Measurements from ENCODE around the gene PRUNE2.

PRUNE2 gene

DNA sequence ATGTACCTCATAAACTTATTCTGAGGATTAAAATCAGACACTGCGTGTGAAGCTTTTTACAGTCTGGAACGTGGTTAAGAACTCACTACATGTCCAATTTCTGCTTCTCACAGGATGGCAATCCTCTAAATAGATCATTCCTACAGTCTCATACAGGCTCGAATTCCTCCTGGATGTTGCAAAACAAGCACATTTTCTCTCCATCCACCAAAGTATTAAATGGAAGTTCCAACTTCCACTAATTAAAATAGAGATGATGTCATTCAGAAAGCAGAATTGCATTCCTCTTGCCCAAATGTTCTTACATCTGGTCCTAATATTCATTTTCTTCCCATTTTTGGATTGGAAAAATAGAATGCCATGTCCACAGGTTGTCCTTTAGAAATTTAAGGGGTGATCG is 287.2 kb downstream of the PRUNE2 start:
- TF ChIP-seq, protein P1, sequence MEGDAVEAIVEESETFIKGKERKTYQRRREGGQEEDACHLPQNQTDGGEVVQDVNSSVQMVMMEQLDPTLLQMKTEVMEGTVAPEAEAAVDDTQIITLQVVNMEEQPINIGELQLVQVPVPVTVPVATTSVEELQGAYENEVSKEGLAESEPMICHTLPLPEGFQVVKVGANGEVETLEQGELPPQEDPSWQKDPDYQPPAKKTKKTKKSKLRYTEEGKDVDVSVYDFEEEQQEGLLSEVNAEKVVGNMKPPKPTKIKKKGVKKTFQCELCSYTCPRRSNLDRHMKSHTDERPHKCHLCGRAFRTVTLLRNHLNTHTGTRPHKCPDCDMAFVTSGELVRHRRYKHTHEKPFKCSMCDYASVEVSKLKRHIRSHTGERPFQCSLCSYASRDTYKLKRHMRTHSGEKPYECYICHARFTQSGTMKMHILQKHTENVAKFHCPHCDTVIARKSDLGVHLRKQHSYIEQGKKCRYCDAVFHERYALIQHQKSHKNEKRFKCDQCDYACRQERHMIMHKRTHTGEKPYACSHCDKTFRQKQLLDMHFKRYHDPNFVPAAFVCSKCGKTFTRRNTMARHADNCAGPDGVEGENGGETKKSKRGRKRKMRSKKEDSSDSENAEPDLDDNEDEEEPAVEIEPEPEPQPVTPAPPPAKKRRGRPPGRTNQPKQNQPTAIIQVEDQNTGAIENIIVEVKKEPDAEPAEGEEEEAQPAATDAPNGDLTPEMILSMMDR (conservative IDR thresholded peaks at IDR 0.05; ENCODE audit: control insufficient read depth, insufficient read depth, low read depth, low read length): no peak
- peak; percentile 84 for DNase-seq (ENCODE audit: low read depth)
- H3K4me3 ChIP-seq (ENCODE audit: control insufficient read depth, low read depth, low read length): no peak overlapping the region

DNA sequence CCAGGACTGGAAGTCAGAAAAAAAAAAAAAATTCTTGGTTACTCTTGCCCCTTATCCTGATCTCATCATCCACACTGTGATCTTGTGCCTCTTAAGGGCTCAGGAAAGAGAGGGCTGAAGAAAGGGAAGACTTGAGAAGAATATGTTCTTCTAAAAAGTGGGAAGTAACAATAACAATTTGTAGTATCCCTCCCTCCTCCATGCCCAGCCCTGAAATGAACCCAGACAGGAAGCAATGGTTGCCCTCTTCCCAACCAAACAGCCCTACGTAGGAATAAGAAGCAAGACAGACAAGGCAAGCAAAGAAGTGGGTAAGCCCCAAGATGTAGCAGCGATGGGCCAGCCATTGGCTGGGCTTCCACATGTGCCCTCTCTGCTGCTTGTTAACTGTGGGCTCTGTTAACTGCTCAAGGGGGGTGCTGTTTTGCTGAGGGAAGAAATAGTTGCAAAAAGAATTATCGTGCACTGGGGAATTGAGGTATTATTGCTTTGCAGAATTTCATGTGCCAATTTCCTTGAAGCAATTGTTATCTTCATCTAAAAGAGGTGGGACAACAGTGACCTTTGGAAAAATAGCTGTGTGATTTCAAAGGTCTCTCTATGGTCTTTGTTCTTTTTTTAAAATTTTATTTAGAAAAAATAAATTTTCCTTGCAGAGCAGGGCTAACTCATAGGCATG is 288.3 kb downstream of the PRUNE2 start:
- no peak overlapping the region for H3K4me3 ChIP-seq (ENCODE audit: control insufficient read depth, low read depth, low read length)
- no peak for DNase-seq (ENCODE audit: low read depth)
- TF ChIP-seq, protein P1 (conservative IDR thresholded peaks at IDR 0.05; ENCODE audit: control insufficient read depth, insufficient read depth, low read depth, low read length): no peak

DNA sequence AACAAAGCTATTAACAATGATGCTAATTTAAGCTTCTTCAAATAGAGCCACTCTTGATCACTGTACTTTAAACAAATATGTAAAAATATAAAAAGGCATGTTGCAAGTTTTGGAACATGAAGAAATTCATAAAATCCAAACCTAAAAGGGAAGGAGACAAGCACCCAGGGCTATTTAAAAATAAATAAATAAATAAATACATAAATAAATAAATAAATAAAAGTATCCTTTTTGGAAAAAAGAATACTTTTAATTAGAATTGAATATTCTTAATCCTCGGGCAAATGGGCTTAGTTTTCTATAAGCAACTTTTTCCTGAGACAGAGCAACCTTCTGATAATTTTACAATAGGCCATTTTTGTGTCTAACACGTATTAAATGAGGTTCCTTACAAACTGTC is 289.1 kb downstream of the PRUNE2 start:
- TF ChIP-seq, protein P1 (conservative IDR thresholded peaks at IDR 0.05; ENCODE audit: control insufficient read depth, insufficient read depth, low read depth, low read length): no peak

GRCh38 chr9:76615177-76615603 is 290.7 kb downstream of the PRUNE2 start:
- no peak for DNase-seq (ENCODE audit: low read depth)
- TF ChIP-seq, protein P1 (conservative IDR thresholded peaks at IDR 0.05; ENCODE audit: control insufficient read depth, insufficient read depth, low read depth, low read length): no peak
- no peak overlapping the region for H3K4me3 ChIP-seq (ENCODE audit: control insufficient read depth, low read depth, low read length)

More for the DNA sequence above, 289.1 kb downstream of the PRUNE2 start:
- no peak for DNase-seq (ENCODE audit: low read depth)
- no peak overlapping the region for H3K4me3 ChIP-seq (ENCODE audit: control insufficient read depth, low read depth, low read length)

GRCh38 chr9:76613974-76614373 is 291.9 kb downstream of the PRUNE2 start:
- no peak overlapping the region for H3K4me3 ChIP-seq (ENCODE audit: control insufficient read depth, low read depth, low read length)
- DNase-seq (ENCODE audit: low read depth): no peak
- TF ChIP-seq, protein P1 (conservative IDR thresholded peaks at IDR 0.05; ENCODE audit: control insufficient read depth, insufficient read depth, low read depth, low read length): no peak

DNA sequence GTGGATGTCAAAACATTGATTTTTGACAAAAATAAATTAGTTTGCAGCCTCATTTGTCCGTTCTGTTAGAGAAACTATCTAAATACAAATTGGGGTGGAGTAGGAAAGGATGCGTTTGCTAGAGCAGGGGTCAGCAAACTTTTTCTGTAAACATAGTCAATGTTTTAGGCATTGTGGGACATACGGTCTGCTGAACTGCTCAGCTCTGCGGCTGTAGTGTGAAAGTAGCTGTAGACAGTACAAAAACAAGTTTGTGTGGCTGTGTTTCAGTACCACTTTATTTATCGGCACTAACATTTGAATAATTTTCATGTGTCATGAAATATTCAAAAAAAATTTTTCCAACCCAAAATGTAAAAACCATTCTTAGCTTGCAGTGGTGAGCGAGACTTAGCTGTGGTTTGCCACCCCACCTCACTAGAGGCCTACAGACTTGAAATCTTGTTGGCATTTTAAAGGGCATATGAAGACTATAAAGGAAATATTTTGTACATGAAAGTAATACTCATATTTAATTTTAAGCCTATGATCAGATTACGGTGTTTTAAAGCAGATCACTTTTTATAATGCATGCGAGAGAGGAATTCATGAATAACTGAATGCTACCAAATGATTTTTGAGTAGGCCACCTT is 292.6 kb downstream of the PRUNE2 start:
- no peak overlapping the region for H3K4me3 ChIP-seq (ENCODE audit: control insufficient read depth, low read depth, low read length)
- no peak for DNase-seq (ENCODE audit: low read depth)
- TF ChIP-seq, protein P1 (conservative IDR thresholded peaks at IDR 0.05; ENCODE audit: control insufficient read depth, insufficient read depth, low read depth, low read length): no peak

Measured in fibroblast of mammary gland (primary cell).